HG02623 (cell line): ENCODE measurements around the gene TSC22D2.
"Not testable (repeated sequence)": the region's sequence is repeated elsewhere in the genome, so short reads cannot be mapped to it uniquely, and the experiment has no call there.

Experiments used
- ATAC-seq: cut with Tn5 transposase; IDR thresholded peaks from one replicate; pipeline ENCODE4 v1.9.1; 2021; ENCODE audit warnings: moderate library complexity; ENCODE audit not compliant: unreplicated experiment

TSC22D2 gene

GRCh38 chr3:150446470-150446977 is 38.4 kb downstream of the TSC22D2 start:
- no peak for ATAC-seq

GRCh38 chr3:150447084-150447483 is 39.0 kb downstream of the TSC22D2 start:
- no peak for ATAC-seq

DNA sequence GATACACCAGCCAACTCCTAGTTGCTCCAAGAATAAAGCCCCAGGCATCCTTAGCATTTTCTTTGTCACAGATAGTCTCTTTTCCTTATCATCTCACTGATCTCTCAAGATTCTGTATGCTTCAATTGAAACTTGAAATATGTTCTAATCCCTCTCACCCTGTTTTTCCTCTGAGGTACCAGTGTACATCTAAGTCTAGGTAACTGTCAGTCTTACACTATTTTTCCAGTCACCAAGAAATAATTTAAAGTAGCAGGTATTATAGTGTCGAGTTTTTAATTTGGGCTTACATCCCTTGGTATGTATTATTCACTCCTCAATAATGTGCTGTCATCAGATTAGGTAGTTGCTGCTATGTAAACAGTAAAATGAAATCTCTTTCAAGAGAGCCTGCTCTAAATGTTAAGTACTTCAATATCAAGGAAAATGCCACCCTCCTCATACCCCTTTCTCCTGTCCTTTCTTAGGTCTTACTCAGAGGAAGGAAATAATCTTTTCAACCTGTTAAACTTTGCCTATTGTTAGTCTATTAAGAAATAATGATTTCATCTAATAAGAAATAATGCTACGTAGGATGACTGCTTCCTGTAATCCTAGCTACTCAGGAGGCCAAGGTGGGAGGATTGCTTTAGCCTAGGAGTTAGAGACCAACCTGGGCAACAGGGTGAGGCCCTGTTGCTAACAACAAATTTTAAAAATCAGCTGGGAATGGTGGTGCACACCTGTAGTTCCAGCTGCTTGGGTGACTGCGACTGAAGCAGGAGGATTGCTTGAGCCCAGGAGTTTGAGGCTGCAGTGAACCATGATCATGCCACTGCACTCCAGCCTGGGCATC is 39.8 kb downstream of the TSC22D2 start:
- ATAC-seq = no peak

DNA sequence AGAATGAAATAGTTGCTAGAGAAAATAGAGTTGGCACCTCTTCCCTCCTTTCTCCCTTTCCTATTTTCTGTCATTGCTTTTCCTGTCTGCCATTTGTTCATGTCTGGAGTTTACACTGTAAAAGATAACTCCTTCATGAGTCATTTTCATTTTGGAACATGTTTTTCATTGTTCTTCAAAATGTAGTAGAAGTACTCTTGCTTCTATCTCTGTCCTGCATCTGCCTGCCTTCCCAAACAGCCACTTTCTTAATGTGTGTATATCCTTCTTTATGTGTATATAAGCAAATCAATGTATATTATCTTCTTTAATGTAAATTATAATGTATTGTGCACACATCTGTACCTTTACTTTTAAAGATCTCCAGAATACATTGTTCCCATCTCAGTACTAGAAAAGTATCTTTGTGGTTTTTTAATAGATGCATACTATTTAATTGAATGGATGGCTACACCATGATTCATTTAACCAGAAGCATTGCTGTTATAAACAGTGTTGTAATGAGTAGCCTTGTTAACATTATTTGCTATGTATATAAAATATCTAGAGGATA is 41.1 kb downstream of the TSC22D2 start:
- ATAC-seq = no peak

DNA sequence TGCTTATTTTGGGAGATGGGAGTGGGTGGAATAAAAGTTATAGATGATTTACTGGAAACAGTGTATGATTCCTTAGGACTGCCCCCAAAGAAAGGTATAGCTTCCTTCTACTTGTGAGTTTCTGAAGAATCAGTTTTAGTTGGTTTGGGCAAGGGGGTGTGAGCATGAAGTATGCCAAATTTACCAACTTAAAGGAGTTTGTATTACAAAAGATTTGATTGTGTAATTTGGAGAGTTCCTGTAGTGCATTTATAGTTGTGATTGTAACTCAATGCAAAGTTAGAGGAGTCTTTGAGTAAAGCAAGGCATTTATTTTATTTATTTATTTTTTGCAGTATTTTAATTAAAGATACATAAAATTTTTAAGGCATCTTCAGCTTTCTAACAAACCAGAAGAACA is 42.8 kb downstream of the TSC22D2 start:
- no peak for ATAC-seq

GRCh38 chr3:150451329-150452048 is 43.4 kb downstream of the TSC22D2 start:
- ATAC-seq = no peak

DNA sequence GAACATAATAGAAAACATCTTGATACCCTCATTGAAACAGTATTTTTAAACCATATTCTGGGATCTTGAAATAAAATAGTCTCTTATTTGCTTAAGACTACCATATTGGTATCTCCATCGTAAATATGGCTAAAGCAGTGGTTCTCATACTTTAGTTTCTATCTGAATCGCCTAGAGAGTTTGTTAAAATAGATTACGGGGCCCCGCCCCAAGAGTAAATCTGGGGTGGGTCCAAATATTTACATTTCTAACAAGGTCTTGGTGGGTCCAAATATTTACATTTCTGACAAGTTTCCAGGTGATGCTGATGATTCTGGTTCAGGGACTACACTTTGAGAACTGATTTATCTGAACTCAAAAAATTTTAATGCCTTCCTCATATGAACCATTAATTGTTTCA is 45.3 kb downstream of the TSC22D2 start:
- no peak for ATAC-seq

DNA sequence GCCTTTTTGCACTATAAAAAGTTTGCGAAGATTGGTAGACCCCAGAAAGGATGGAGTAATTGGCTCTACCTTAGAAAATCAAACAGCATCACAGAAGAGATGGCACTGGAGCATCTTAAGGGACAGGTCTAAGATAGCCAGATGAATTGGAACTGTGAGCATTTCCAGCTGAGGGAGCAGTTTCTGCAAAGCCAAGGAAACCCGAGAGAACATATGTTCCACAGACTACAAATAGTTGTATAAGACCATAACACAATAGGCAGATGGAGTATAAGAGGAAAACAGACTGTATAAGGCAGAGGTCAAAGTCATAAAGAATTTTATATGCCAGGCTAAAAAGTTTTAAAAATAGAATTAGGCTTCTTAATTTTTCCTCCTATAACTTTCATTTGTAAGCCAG is 46.0 kb downstream of the TSC22D2 start:
- no peak for ATAC-seq

GRCh38 chr3:150454622-150455021 is 46.5 kb downstream of the TSC22D2 start:
- ATAC-seq = no peak

DNA sequence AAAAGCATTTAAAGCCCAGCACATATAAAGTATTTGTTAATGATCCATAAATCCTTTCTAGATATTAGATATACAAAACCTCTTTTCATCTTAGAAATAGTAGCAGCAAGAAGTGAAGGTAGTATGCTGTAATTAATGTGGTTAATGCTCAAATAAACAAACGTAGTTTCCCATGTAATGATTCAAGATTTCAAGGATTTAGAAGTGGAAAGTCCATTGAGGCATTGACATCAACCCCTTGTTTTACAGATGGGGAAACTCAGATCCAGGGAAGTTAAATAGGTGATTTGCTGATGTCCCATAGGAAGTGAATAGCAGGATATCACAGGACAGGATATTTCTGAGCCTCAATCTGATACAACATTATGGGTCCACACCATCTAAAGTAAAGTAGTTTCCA is 47.2 kb downstream of the TSC22D2 start:
- ATAC-seq = no peak

- ATAC-seq = no peak
Measured at GRCh38 chr3:150458001-150458400, 49.9 kb downstream of the TSC22D2 start.

DNA sequence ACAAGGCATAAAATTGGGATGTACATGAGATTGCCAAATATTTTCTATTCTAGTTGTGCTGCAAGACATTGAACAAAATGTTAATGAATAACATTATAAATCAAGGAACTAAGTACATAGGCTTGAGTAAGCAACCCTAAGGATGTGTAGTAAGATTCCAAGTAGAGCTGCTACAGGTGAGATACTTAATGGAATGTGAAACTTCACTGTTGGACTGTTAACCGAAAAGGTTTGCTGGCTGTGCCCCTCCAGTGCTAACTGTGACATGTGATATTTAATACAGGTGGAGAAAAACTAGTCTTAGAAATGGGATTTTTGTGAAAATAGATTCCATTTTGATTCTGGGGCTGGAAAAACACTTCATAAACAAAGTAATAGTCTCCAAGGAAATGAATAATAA is 52.4 kb downstream of the TSC22D2 start:
- ATAC-seq = no peak

DNA sequence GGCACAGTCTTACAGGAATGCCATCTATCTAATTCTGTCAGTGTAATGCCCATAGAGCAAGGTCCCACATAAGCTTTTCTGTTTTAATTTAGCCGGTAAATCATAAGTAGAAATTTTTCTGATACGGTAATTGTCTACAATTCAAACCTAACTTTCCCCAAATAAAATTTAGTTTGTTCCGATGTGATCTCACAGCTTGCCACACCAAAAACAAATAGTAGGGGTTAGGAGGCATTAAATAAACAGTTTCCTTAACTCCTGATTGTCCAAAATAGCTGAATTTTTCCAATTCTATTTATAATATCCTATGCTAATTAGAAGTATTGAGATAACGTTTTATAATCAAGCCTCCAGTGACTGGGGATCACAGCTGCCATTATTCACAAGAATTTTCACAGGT is 53.3 kb downstream of the TSC22D2 start:
- ATAC-seq = no peak

DNA sequence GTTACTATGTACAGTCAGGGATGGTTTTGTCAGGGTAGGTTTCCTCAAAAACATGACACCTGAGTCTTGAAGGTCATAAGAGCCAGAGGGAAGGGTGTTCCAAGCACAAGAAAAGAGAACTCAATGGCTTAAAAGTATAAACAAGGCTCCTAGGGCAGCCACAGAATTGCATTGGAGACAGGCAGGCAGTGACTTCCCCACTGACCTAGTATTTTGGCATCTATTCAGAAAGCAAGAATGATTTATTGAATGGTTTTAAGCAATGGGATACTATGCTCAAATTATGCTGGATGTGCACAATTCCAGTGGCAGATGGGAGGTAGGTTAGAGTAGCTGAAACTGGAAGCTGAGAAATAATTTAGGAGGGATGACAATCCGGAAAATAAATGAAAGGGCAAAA is 54.0 kb downstream of the TSC22D2 start:
- ATAC-seq = no peak

GRCh38 chr3:150464684-150465083 is 56.6 kb downstream of the TSC22D2 start:
- ATAC-seq = no peak

GRCh38 chr3:150467381-150467780 is 59.3 kb downstream of the TSC22D2 start:
- ATAC-seq = no peak

GRCh38 chr3:150469031-150469930 is 61.2 kb downstream of the TSC22D2 start:
- ATAC-seq = no peak

DNA sequence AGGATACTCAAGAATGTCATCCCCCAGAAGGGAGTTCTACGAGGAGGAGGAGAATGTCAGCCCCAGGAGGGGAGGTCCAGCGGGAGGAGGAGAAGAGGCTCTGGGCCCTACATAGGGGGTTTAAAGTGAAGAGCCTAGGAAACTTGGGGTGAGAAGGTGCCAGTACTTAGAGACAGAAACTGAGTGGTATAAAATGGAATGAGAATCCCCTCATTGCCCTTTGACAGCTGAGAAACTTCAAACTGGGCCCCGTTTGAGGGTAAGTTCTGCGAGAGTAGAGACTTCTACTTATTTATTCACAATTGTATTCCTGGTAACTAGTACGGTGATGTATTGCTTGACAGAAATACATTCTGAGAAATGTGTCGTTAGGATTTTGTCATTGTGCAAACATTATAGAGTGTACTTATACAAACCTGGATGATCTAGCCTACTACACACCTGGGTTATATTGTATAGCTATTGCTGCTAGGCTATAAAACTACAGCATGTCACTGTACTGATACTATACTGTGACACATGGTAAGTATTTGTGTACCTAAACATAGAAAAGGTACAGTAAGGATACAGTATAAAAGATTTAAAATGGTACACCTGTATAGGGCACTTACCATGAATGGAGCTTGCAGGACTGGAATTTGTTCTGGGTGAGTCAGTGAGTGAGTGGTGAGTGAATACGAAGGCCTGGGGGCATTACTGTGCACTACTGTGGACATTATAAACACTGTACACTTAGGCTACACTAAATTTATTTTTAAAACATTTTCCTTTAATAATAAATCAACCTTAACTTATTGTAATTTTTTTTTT is 62.0 kb downstream of the TSC22D2 start:
- ATAC-seq = no peak

GRCh38 chr3:150472421-150472820 is 64.3 kb downstream of the TSC22D2 start:
- no peak for ATAC-seq

GRCh38 chr3:150473161-150473560 is 65.1 kb downstream of the TSC22D2 start:
- ATAC-seq = not testable (repeated sequence)
